ENCODE measurements around the gene FHOD1. TPM values are rescaled to one million over a fixed set of nuclear protein-coding genes. Genes with fewer than 3 reads are reported as not detected.

FHOD1 gene
- total RNA-seq, 1 donor from 2014 or later, result 18.0 TPM

DNA sequence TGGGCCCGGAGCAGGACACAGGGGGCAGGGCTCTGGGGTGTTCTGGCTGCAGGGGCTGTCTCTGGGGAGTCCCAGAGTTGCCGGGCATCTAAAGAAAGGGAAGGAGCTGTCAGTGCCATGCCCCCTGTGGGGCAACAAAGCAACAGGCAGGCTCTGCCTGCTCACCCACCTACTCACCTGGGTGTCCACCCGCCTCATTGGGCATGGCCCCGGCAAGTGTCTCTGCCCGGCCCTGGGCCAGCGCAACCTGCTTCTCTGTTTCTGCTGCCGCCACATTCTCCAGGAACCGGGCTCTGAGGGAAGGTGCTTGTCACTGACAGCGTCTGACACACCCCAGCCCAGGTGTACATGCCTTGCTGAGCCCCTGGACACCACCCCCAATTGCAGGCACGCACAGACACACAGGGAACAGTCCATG is 13.1 kb downstream of the FHOD1 start:
- H3K36me3 ChIP-seq, result peaks cover 97% of the 10 kb centered on the region
- H3K27ac ChIP-seq (replicated peaks), result no peak overlapping the region
- no peaks in the 10 kb centered on the region for H3K4me1 ChIP-seq
- H3K9me3 ChIP-seq (replicated peaks), result no peaks in the 10 kb centered on the region
- H3K27me3 ChIP-seq (ENCODE audit: low read depth), result no peaks in the 10 kb centered on the region
- no peak for DNase-seq
- no peak overlapping the region for H3K4me3 ChIP-seq
- TF ChIP-seq CTCF (IDR thresholded peaks at IDR 0.05; ENCODE audit: borderline replicate concordance), result no peak
- intact Hi-C loops (cut with micrococcal nuclease), result no loop called here

DNA sequence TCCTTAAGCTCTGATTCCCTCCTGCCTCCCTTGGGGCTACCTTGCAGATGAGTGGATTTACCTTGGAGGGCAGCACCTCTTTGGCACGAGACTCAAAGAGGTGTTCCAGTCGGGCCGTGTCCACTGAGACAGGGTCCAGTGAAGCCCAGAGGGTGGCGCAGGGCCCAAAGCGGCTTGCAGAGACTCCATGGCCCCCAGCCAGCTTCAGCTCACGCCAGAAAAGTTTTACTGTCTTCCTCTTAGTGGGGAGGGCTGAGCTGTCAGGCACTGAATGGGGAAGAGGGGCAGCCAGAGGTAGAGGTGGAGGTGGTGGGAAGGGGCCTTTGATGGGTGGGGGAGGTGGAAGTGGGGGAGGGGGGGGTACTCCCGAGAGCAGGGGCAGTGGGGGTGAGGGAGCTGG is 13.7 kb downstream of the FHOD1 start:
- H3K36me3 ChIP-seq, result peaks cover 97% of the 10 kb centered on the region
- no peak overlapping the region for H3K4me3 ChIP-seq
- TF ChIP-seq CTCF (IDR thresholded peaks at IDR 0.05; ENCODE audit: borderline replicate concordance), result no peak
- no peaks in the 10 kb centered on the region for H3K4me1 ChIP-seq
- no peaks in the 10 kb centered on the region for H3K9me3 ChIP-seq (replicated peaks)
- intact Hi-C loops (cut with micrococcal nuclease), result no loop called here
- no peaks in the 10 kb centered on the region for H3K27me3 ChIP-seq (ENCODE audit: low read depth)
- no peak overlapping the region for H3K27ac ChIP-seq (replicated peaks)
- no peak for DNase-seq

DNA sequence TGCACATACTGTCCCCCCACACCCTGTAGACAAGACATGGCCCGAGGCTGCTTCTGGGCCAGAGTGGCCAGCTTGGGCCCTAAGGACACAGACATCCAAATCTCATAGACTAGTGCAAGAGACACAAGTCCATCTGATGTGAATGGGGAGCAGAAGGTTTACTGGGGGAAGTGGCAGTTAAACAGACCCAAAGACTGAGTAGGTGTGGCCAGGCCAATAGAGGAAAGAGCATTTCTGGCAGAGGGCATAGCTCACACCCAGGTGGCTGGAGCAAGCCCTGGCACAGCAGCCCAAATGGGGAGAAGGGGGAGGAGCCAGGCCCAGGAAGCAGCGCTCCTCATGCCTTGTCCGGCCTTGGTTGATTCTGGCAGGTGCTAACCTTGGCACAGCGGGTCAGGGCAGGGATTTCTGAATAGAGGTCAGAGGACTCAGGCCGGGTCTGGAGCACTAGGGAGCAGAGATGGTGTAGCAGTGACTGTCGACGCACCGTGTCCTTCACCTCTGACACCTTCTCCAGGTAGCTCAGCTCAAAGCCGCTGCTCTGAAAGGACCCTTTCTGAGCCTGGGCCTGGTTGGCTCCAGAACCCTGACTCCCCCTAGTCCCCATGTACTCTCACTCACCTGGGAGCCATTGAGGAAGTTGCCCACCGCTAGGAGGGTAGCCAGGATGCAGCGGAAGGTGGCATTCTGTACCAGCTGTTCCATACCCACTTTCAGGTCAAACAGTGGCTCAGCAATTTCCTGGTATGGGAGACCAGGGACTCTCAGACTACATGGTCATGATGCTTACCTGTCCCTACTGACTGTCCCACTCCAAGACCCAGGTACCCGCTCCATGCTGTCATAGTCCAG is 16.2 kb downstream of the FHOD1 start:
- no peak overlapping the region for H3K27ac ChIP-seq (replicated peaks)
- no peak for TF ChIP-seq CTCF (IDR thresholded peaks at IDR 0.05; ENCODE audit: borderline replicate concordance)
- no peak for DNase-seq

GRCh38 chr16:67229906-67230808 is 17.1 kb downstream of the FHOD1 start:
- intact Hi-C loops (cut with micrococcal nuclease), result no loop called here
- Histone ChIP-seq H3K27ac (replicated peaks) (no peak overlapping the region), H3K36me3 (peaks cover 70% of the 10 kb centered on the region)

More for the DNA sequence above, 16.2 kb downstream of the FHOD1 start:
- Histone ChIP-seq H3K4me3 (no peak overlapping the region), H3K27me3 (ENCODE audit: low read depth) (no peaks in the 10 kb centered on the region), H3K9me3 (replicated peaks) (no peaks in the 10 kb centered on the region), H3K4me1 (peaks cover 24% of the 10 kb centered on the region), H3K36me3 (peaks cover 79% of the 10 kb centered on the region)
- intact Hi-C loops (cut with micrococcal nuclease), result no loop called here

More at GRCh38 chr16:67229906-67230808, 17.1 kb downstream of the FHOD1 start:
- Histone ChIP-seq H3K4me1 (peaks cover 33% of the 10 kb centered on the region), H3K4me3 (no peak overlapping the region), H3K27me3 (ENCODE audit: low read depth) (no peaks in the 10 kb centered on the region), H3K9me3 (replicated peaks) (no peaks in the 10 kb centered on the region)
- no peak for TF ChIP-seq CTCF (IDR thresholded peaks at IDR 0.05; ENCODE audit: borderline replicate concordance)
- DNase-seq, result no peak
